A172 (cell line): ENCODE measurements around the gene MACROH2A2. TPM values are rescaled to one million over a fixed set of nuclear protein-coding genes. Genes with fewer than 3 reads are reported as not detected.

ENCODE experiments used
- DNase-seq: peaks from one replicate; pipeline ENCODE4 v3.0.0-alpha.2; 2015; ENCODE audit warnings: low spot score
- total RNA-seq: library from RNA; depleted of rRNA; stranded (reverse); fragments of >200 nt; shearing (Covaris generic); gene quantifications from 2 replicates; pipeline ENCODE4 v1.2.3, GENCODE V29; 2014

MACROH2A2 gene
- total RNA-seq, 1 experiment from 2014 or later = 15.0 TPM

- peak; percentile 31 for DNase-seq
Measured at GRCh38 chr10:70130878-70131559, 78.4 kb downstream of the MACROH2A2 start.

GRCh38 chr10:70131560-70131937 is 78.9 kb downstream of the MACROH2A2 start:
- no peak for DNase-seq

- DNase-seq = peak; percentile 62
Measured at GRCh38 chr10:70132098-70133029, 79.7 kb downstream of the MACROH2A2 start, which contains the start of gene AIFM2. AIFM2 (minus strand) TSS chr10:70132825; CDS start chr10:70124084, 8,741 bp downstream.

GRCh38 chr10:70135046-70135445 is 82.4 kb downstream of the MACROH2A2 start:
- DNase-seq = no peak

- DNase-seq = no peak
Measured at GRCh38 chr10:70135684-70136083, 83.0 kb downstream of the MACROH2A2 start.

- DNase-seq = no peak
Measured at GRCh38 chr10:70137135-70137534, 84.5 kb downstream of the MACROH2A2 start.

- DNase-seq = no peak
Measured at GRCh38 chr10:70137927-70138883, 85.6 kb downstream of the MACROH2A2 start.

- no peak for DNase-seq
Measured at GRCh38 chr10:70139151-70139996, 86.7 kb downstream of the MACROH2A2 start.

GRCh38 chr10:70139997-70140250 is 87.3 kb downstream of the MACROH2A2 start:
- no peak for DNase-seq

GRCh38 chr10:70140297-70140696 is 87.7 kb downstream of the MACROH2A2 start:
- no peak for DNase-seq

GRCh38 chr10:70142555-70142954 is 89.9 kb downstream of the MACROH2A2 start:
- DNase-seq = no peak

GRCh38 chr10:70144372-70145110 is 91.9 kb downstream of the MACROH2A2 start:
- no peak for DNase-seq

GRCh38 chr10:70145166-70145665 is 92.6 kb downstream of the MACROH2A2 start:
- DNase-seq = no peak

GRCh38 chr10:70145666-70146488 is 93.2 kb downstream of the MACROH2A2 start:
- DNase-seq = peak; percentile 24

- peak; percentile 99 for DNase-seq
Measured at GRCh38 chr10:70146489-70147258, 94.0 kb downstream of the MACROH2A2 start, which contains the start of gene TYSND1. TYSND1 (minus strand) TSS chr10:70146700; CDS start chr10:70146586, 114 bp downstream.

- no peak for DNase-seq
Measured at GRCh38 chr10:70147259-70147625, 94.6 kb downstream of the MACROH2A2 start.

- no peak for DNase-seq
Measured at GRCh38 chr10:70148516-70148915, 95.9 kb downstream of the MACROH2A2 start.

- no peak for DNase-seq
Measured at GRCh38 chr10:70155255-70155838, 102.7 kb downstream of the MACROH2A2 start.
